PC-3 (cell line): ENCODE data around the gene TECPR2. TPM values are rescaled to one million over a fixed set of nuclear protein-coding genes. Genes with fewer than 3 reads are reported as not detected.
"Not testable (repeated sequence)": the region's sequence is repeated elsewhere in the genome, so short reads cannot be mapped to it uniquely, and the experiment has no call there.

Source experiments
- ATAC-seq: fragments of 200-7000 bp; cut with Tn5 transposase; 2 replicates; pipeline ENCODE4 v1.9.1; 2020; ENCODE audit warnings: mild to moderate bottlenecking, moderate library complexity
- BruUV-seq: library from RNA; stranded (reverse); fragments of 400-500 nt; replicated peaks from 2 replicates; lab custom pipeline; 2021; lab: Mats Ljungman, UMichigan
- CTCF ChIA-PET: fragments of 300-600 bp; sonication (Branson Sonifier 250); formaldehyde crosslinking; loops from one replicate; lab custom pipeline; 2022; ENCODE audit warnings: antibody characterized with exemption; lab: Charles Lee
- POLR2A ChIA-PET: fragments of 300-600 bp; sonication (Branson Sonifier 250); formaldehyde crosslinking; loops from one replicate; lab custom pipeline; 2022; ENCODE audit warnings: antibody characterized with exemption; ENCODE audit not compliant: unreplicated experiment; lab: Charles Lee
- DNase-seq: peaks from one replicate; pipeline ENCODE4 v3.0.0-alpha.2; 2015
- H2AFZ ChIP-seq: fragments of 300-600 bp; sonication (generic); 2 replicates; pipeline ENCODE4 v1.6.0; 2016; ENCODE audit warnings: antibody characterized with exemption, low read length
- H3F3A ChIP-seq: fragments of 300-600 bp; sonication (generic); one replicate; pipeline ENCODE4 v1.6.0; 2017; ENCODE audit warnings: antibody characterized with exemption, low read length, control low read depth, mild to moderate bottlenecking; ENCODE audit not compliant: unreplicated experiment
- H3K27ac ChIP-seq: fragments of 300-600 bp; sonication (generic); 2 replicates; pipeline ENCODE4 v1.5.1; 2016; ENCODE audit warnings: mild to moderate bottlenecking, low read length
- H3K27me3 ChIP-seq: fragments of 300-600 bp; sonication (generic); 2 replicates; pipeline ENCODE4 v1.6.1; 2016; ENCODE audit warnings: low read length, mixed read lengths
- H3K36me3 ChIP-seq: fragments of 300-600 bp; sonication (generic); 2 replicates; pipeline ENCODE4 v1.6.1; 2016; ENCODE audit warnings: low read depth, mixed run types, low read length, mixed read lengths
- H3K4me1 ChIP-seq: fragments of 300-600 bp; sonication (generic); 2 replicates; pipeline ENCODE4 v1.5.1; 2016; ENCODE audit warnings: low read length; ENCODE audit not compliant: insufficient read depth
- H3K4me2 ChIP-seq: fragments of 300-600 bp; sonication (generic); 2 replicates; pipeline ENCODE4 v1.6.0; 2016; ENCODE audit warnings: low read length
- H3K4me3 ChIP-seq: fragments of 300-600 bp; sonication (generic); 2 replicates; pipeline ENCODE4 v1.5.1; 2016; ENCODE audit warnings: mild to moderate bottlenecking, low read length, mixed read lengths
- H3K79me2 ChIP-seq: fragments of 300-600 bp; sonication (generic); 2 replicates; pipeline ENCODE4 v1.6.1; 2017; ENCODE audit warnings: low read length, mixed read lengths
- H3K9ac ChIP-seq: fragments of 300-600 bp; sonication (generic); 2 replicates; pipeline ENCODE4 v1.6.0; 2016; ENCODE audit warnings: mild to moderate bottlenecking, low read length
- H3K9me2 ChIP-seq: fragments of 300-600 bp; sonication (generic); replicated peaks from 2 replicates; pipeline ENCODE4 v1.6.1; 2016; ENCODE audit warnings: mixed run types, low read length, mixed read lengths
- H3K9me3 ChIP-seq: fragments of 300-600 bp; sonication (generic); 2 replicates; pipeline ENCODE4 v1.6.1; 2016; ENCODE audit warnings: low read length, mixed read lengths
- H4K20me1 ChIP-seq: fragments of 300-600 bp; sonication (generic); 2 replicates; pipeline ENCODE4 v1.6.1; 2016; ENCODE audit warnings: low read length, mixed read lengths
- EZH2 ChIP-seq: fragments of 300-600 bp; sonication (generic); IDR thresholded peaks from one replicate; pipeline ENCODE4 v1.6.1; 2017; ENCODE audit warnings: antibody characterized with exemption, mild to moderate bottlenecking, low read length; ENCODE audit not compliant: unreplicated experiment
- EZH2phosphoT487 ChIP-seq: fragments of 300-600 bp; sonication (generic); IDR thresholded peaks from 2 replicates; pipeline ENCODE4 v1.6.1; 2018; ENCODE audit warnings: mild to moderate bottlenecking, antibody characterized with exemption, low read length, borderline replicate concordance
- intact Hi-C: fragments of 100-400 bp; cut with micrococcal nuclease; formaldehyde crosslinking; loops from 2 replicates; pipeline ENCODE4 v1.9.0; 2023
- total RNA-seq: library from RNA; depleted of rRNA; stranded (reverse); fragments of >200 nt; gene quantifications from 2 replicates; pipeline ENCODE4 v1.2.3, GENCODE V29; 2014
- TF ChIP-seq, protein P1 (sequence below): fragments of 300-600 bp; sonication (generic); conservative IDR thresholded peaks from 2 replicates; pipeline ENCODE4 v1.5.1; 2017; ENCODE audit warnings: antibody characterized with exemption, low read depth, mild to moderate bottlenecking, low read length

The TECPR2 gene
- total RNA-seq, 1 experiment from 2014 or later: 15.7 TPM

DNA sequence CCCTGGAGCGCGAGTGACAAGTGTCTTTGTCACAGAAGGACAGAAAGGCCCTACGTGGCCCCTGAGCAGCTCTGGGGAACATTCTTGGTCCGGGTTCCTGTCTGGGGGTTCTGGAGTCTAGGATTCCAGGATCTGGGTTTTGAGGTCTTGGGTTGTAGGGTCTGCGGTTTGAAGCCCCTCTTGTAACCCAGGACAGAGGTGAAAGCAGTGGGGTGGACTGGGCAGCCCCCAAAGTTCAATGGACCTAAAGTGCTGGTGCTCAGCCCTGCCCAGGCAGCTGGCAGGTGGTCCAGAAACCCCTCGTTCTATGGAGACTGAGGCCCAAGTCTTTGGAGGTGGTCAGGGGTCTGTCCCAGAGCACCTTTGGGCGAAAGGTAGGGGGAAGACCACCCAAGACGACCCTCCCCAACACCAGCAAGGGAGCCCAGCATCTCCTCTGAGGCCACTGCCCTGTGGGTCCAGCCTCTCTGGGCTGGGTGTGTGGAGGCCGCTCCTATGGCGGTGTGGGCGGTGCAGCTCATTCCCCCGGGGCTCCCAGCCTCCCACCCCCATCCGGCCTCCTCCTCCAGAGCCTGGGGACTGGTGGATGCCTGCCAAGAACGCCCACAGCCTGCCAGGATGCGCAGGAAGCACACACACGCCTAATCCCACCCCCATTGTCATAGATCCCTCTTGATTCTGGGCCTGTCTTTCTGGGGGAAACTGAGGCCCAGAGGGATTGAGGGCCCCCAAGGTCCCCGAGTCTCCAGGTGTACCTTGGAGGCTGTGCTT is 177.0 kb downstream of the TECPR2 start:
- no peaks in the 10 kb centered on the region for H3K36me3 ChIP-seq
- H3K9me2 ChIP-seq: no peaks in the 10 kb centered on the region
- no peaks in the 10 kb centered on the region for H3F3A ChIP-seq
- H3K27me3 ChIP-seq: no peaks in the 10 kb centered on the region
- peaks cover 6% of the 10 kb centered on the region for H3K4me1 ChIP-seq
- H3K27ac ChIP-seq: no peak overlapping the region
- H3K9me3 ChIP-seq: no peaks in the 10 kb centered on the region
- no peak overlapping the region for H3K4me3 ChIP-seq
- H3K4me2 ChIP-seq: no peak overlapping the region
- no peak overlapping the region for H3K9ac ChIP-seq
- no peaks in the 10 kb centered on the region for H4K20me1 ChIP-seq
- ChIA-PET CTCF (no interaction called here), POLR2A (no interaction called here)
- no peak overlapping the region for H2AFZ ChIP-seq
- H3K79me2 ChIP-seq: no peaks in the 10 kb centered on the region
- no peak for ATAC-seq
- TF ChIP-seq EZH2 (no peak), EZH2phosphoT487 (no peak)
- TF ChIP-seq, protein P1, sequence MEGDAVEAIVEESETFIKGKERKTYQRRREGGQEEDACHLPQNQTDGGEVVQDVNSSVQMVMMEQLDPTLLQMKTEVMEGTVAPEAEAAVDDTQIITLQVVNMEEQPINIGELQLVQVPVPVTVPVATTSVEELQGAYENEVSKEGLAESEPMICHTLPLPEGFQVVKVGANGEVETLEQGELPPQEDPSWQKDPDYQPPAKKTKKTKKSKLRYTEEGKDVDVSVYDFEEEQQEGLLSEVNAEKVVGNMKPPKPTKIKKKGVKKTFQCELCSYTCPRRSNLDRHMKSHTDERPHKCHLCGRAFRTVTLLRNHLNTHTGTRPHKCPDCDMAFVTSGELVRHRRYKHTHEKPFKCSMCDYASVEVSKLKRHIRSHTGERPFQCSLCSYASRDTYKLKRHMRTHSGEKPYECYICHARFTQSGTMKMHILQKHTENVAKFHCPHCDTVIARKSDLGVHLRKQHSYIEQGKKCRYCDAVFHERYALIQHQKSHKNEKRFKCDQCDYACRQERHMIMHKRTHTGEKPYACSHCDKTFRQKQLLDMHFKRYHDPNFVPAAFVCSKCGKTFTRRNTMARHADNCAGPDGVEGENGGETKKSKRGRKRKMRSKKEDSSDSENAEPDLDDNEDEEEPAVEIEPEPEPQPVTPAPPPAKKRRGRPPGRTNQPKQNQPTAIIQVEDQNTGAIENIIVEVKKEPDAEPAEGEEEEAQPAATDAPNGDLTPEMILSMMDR: no peak
- no peak for DNase-seq
- BruUV-seq: no TSS peak
- intact Hi-C loops: no loop called here

- ChIA-PET POLR2A (no interaction called here), CTCF (no interaction called here)
- H3K4me2 ChIP-seq: no peak overlapping the region
- H3K79me2 ChIP-seq: no peaks in the 10 kb centered on the region
- no peak overlapping the region for H2AFZ ChIP-seq
- TF ChIP-seq EZH2: no peak
- H3F3A ChIP-seq: no peaks in the 10 kb centered on the region
- H3K36me3 ChIP-seq: no peaks in the 10 kb centered on the region
- H3K4me1 ChIP-seq: peaks cover 6% of the 10 kb centered on the region
- DNase-seq: no peak
- H3K9me2 ChIP-seq: no peaks in the 10 kb centered on the region
- no peak for ATAC-seq
- no peaks in the 10 kb centered on the region for H3K27me3 ChIP-seq
- no peak overlapping the region for H3K27ac ChIP-seq
- intact Hi-C loops: no loop called here
- no peak overlapping the region for H3K9ac ChIP-seq
- H4K20me1 ChIP-seq: no peaks in the 10 kb centered on the region
- no TSS peak for BruUV-seq
- H3K4me3 ChIP-seq: no peak overlapping the region
- H3K9me3 ChIP-seq: no peaks in the 10 kb centered on the region
Observed at GRCh38 chr14:102540315-102541028, 177.7 kb downstream of the TECPR2 start.

DNA sequence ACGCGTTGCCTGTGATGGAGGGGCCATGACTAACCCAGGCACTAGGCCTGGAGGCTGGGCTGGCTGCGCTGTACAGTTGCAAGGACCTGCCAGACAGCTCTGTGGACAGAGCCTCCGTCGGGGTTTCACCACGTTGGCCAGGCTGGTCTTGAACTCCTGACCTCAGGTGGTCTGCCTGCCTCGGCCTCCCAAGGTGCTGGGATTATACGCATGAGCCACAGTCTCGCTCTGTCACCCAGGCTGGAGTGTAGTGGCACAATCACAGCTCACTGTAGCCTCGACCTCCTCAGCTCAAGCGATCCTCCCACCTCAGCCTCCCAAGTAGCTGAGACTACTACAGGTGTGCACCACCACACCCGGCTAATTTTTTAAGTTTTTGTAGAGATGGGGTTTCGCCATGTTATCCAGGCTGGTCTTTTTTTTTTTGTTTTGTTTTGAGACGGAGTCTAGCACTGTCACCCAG is 178.3 kb downstream of the TECPR2 start:
- intact Hi-C loops, H3F3A ChIP-seq, H3K27me3 ChIP-seq, H3K9me3 ChIP-seq, POLR2A ChIA-PET, H3K9ac ChIP-seq, H3K4me1 ChIP-seq, CTCF ChIA-PET, H2AFZ ChIP-seq, H3K4me3 ChIP-seq, H3K9me2 ChIP-seq, BruUV-seq, H4K20me1 ChIP-seq, H3K4me2 ChIP-seq, DNase-seq, H3K27ac ChIP-seq, H3K36me3 ChIP-seq, H3K79me2 ChIP-seq, ATAC-seq: not testable (repeated sequence)
